ENCODE results near the gene GSTT4. TPM values are rescaled to one million over a fixed set of nuclear protein-coding genes. Genes with fewer than 3 reads are reported as not detected.

The GSTT4 gene
- polyA plus RNA-seq, 1 donor from 2014 or later = not detected

DNA sequence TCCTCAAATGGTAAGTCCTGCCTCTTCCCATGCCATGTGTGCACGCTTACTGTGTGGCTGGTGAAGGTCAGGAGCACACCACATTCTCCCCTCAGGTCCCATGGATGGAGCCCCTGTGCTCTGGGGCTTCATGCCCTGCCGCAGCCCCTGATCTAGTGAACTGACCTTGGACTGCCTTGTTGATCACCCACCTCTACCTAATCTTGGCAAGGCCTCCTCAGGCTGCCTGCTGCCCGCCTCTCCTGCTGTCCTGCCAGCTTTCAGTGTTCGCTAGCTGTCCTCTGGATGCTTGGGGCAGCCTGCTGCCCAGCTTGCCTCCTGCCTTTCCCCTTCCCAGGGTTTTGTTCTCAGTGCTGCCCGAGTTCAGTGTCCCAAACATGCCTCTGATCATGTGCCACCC lies 44.0 kb upstream of the GSTT4 start:
- no peak overlapping the region for H3K9ac ChIP-seq (ENCODE audit: low read length)
- H3K36me3 ChIP-seq (ENCODE audit: insufficient read depth, low read length) = no peaks in the 10 kb centered on the region
- H3K4me3 ChIP-seq (ENCODE audit: low read length) = no peak overlapping the region
- no peak overlapping the region for H3K4me2 ChIP-seq (ENCODE audit: low read length)
- H2AFZ ChIP-seq (ENCODE audit: low read depth, low read length) = no peak overlapping the region
- no peaks in the 10 kb centered on the region for H3F3A ChIP-seq (ENCODE audit: insufficient read depth, low read length, poor library complexity, severe bottlenecking)
- no peaks in the 10 kb centered on the region for H3K9me3 ChIP-seq (ENCODE audit: low read length)
- no peaks in the 10 kb centered on the region for H3K9me2 ChIP-seq (ENCODE audit: insufficient read depth, low read length)
- no peak overlapping the region for H3K27ac ChIP-seq (ENCODE audit: low read length)
- H3K79me2 ChIP-seq (replicated peaks; ENCODE audit: insufficient read depth, low read length) = no peaks in the 10 kb centered on the region
- TF ChIP-seq RAD21 (conservative IDR thresholded peaks at IDR 0.05) (no peak), TAF1 (IDR thresholded peaks at IDR 0.05; ENCODE audit: low read depth) (no peak), MXI1 (conservative IDR thresholded peaks at IDR 0.05; ENCODE audit: poor library complexity, severe bottlenecking) (no peak), REST (IDR thresholded peaks at IDR 0.05; ENCODE audit: borderline replicate concordance) (no peak), POLR2AphosphoS5 (IDR thresholded peaks at IDR 0.05) (no peak), EP300 (conservative IDR thresholded peaks at IDR 0.05; ENCODE audit: poor library complexity, severe bottlenecking) (no peak), SMC3 (conservative IDR thresholded peaks at IDR 0.05; ENCODE audit: poor library complexity) (no peak)
- no peaks in the 10 kb centered on the region for H3K27me3 ChIP-seq (ENCODE audit: insufficient read depth, low read depth, low read length)
- H4K20me1 ChIP-seq (ENCODE audit: insufficient read depth) = no peaks in the 10 kb centered on the region

GRCh38 chr22:24046024-24046423 lies 40.8 kb upstream of the GSTT4 start:
- Histone ChIP-seq H3K79me2 (replicated peaks; ENCODE audit: insufficient read depth, low read length) (no peaks in the 10 kb centered on the region), H3K4me3 (ENCODE audit: low read length) (no peak overlapping the region), H3K9me2 (ENCODE audit: insufficient read depth, low read length) (no peaks in the 10 kb centered on the region), H3K9me3 (ENCODE audit: low read length) (no peaks in the 10 kb centered on the region), H3K27ac (ENCODE audit: low read length) (no peak overlapping the region), H3K27me3 (ENCODE audit: insufficient read depth, low read depth, low read length) (no peaks in the 10 kb centered on the region), H4K20me1 (ENCODE audit: insufficient read depth) (no peaks in the 10 kb centered on the region), H3K9ac (ENCODE audit: low read length) (no peak overlapping the region), H2AFZ (ENCODE audit: low read depth, low read length) (no peak overlapping the region), H3K4me2 (ENCODE audit: low read length) (no peak overlapping the region), H3F3A (ENCODE audit: insufficient read depth, low read length, poor library complexity, severe bottlenecking) (no peaks in the 10 kb centered on the region), H3K36me3 (ENCODE audit: insufficient read depth, low read length) (no peaks in the 10 kb centered on the region)
- no peak for TF ChIP-seq SMC3 (conservative IDR thresholded peaks at IDR 0.05; ENCODE audit: poor library complexity)
- TF ChIP-seq CTCF (IDR thresholded peaks at IDR 0.05; ENCODE audit: poor library complexity, severe bottlenecking) = no peak
- TF ChIP-seq REST (IDR thresholded peaks at IDR 0.05; ENCODE audit: borderline replicate concordance) = no peak
- no peak for TF ChIP-seq EZH2 (IDR thresholded peaks at IDR 0.05; ENCODE audit: borderline replicate concordance, insufficient read depth, low read length, poor library complexity, severe bottlenecking)
- no peak for TF ChIP-seq RAD21 (conservative IDR thresholded peaks at IDR 0.05)
- TF ChIP-seq POLR2AphosphoS5 (IDR thresholded peaks at IDR 0.05) = no peak
- TF ChIP-seq TAF1 (IDR thresholded peaks at IDR 0.05; ENCODE audit: low read depth) = no peak
- no peak for TF ChIP-seq EP300 (conservative IDR thresholded peaks at IDR 0.05; ENCODE audit: poor library complexity, severe bottlenecking)
- TF ChIP-seq MXI1 (conservative IDR thresholded peaks at IDR 0.05; ENCODE audit: poor library complexity, severe bottlenecking) = no peak
